GM12801 (cell line): ENCODE data around the gene TMEM87B.

Source experiments
- CTCF ChIP-seq: IDR thresholded peaks from one replicate; pipeline ENCODE4 v1.5.1; 2011; ENCODE audit warnings: control low read depth; ENCODE audit not compliant: insufficient read length; ENCODE audit errors: extremely low read depth

Gene TMEM87B

GRCh38 chr2:112133344-112133743 is 78.3 kb downstream of the TMEM87B start:
- TF ChIP-seq CTCF: no peak

GRCh38 chr2:112134120-112134519 is 79.1 kb downstream of the TMEM87B start:
- no peak for TF ChIP-seq CTCF

- no peak for TF ChIP-seq CTCF
Measured at GRCh38 chr2:112136096-112136495, 81.0 kb downstream of the TMEM87B start.

GRCh38 chr2:112137516-112138158 is 82.6 kb downstream of the TMEM87B start:
- TF ChIP-seq CTCF: no peak

GRCh38 chr2:112138159-112139032 is 83.3 kb downstream of the TMEM87B start, which contains the start of gene FBLN7:
FBLN7 (plus strand) TSS chr2:112138385; CDS start chr2:112138656, 271 bp downstream.
- TF ChIP-seq CTCF: no peak

- TF ChIP-seq CTCF: no peak
Measured at GRCh38 chr2:112140205-112140802, 85.2 kb downstream of the TMEM87B start.

- TF ChIP-seq CTCF: no peak
Measured at GRCh38 chr2:112140899-112141625, 86.0 kb downstream of the TMEM87B start.
